H1 (cell line): Measurements from ENCODE around the gene ARHGAP15. TPM values are rescaled to one million over a fixed set of nuclear protein-coding genes. Genes with fewer than 3 reads are reported as not detected.

Source experiments
- CTCF ChIA-PET: fragments of 300-600 bp; sonication (Branson Sonifier 250); formaldehyde crosslinking; loops from one replicate; lab custom pipeline; 2021; ENCODE audit not compliant: partially characterized antibody; lab: Charles Lee
- POLR2A ChIA-PET: fragments of 300-600 bp; sonication (Branson Sonifier 250); formaldehyde crosslinking; loops from one replicate; lab custom pipeline; 2021; ENCODE audit warnings: inconsistent platforms; ENCODE audit not compliant: partially characterized antibody; lab: Charles Lee
- DNase-seq, 2 experiments: peaks; one replicate each; pipeline versions ENCODE4 v3.0.0 to v3.0.0-alpha.2; 2010 to 2022; ENCODE audit warnings: low spot score in 2 of 2, low read depth in 1 of 2, mixed read lengths in 1 of 2
- FAIRE-seq: peaks from 2 replicates; lab custom pipeline; 2011; peaks lifted over from hg19 to GRCh38; lab: Jason Lieb, UNC
- H2AFZ ChIP-seq: 2 replicates; pipeline ENCODE4 v1.8.1; 2012; ENCODE audit warnings: low read length, inconsistent platforms
- H2AK5ac ChIP-seq: 2 replicates; pipeline ENCODE4 v1.6.1; 2013; ENCODE audit warnings: low read depth, low read length
- H2BK120ac ChIP-seq: replicated peaks from 2 replicates; pipeline ENCODE3; 2013; ENCODE audit warnings: low read depth, low read length, inconsistent platforms
- H2BK12ac ChIP-seq: 2 replicates; pipeline ENCODE4 v1.6.1; 2013; ENCODE audit warnings: low read depth, low read length
- H2BK15ac ChIP-seq: 2 replicates; pipeline ENCODE4 v1.6.1; 2013; ENCODE audit warnings: low read length
- H2BK20ac ChIP-seq: 2 replicates; pipeline ENCODE4 v1.6.1; 2013; ENCODE audit warnings: low read length
- H2BK5ac ChIP-seq: 2 replicates; pipeline ENCODE4 v1.6.1; 2013; ENCODE audit warnings: low read depth, low read length
- H3K14ac ChIP-seq: 2 replicates; pipeline ENCODE4 v1.6.1; 2013; ENCODE audit warnings: inconsistent platforms; ENCODE audit not compliant: insufficient read length
- H3K18ac ChIP-seq: 2 replicates; pipeline ENCODE4 v1.6.1; 2013; ENCODE audit warnings: low read length; ENCODE audit errors: extremely low read depth
- H3K23ac ChIP-seq: 2 replicates; pipeline ENCODE4 v1.6.1; 2013; ENCODE audit warnings: inconsistent platforms; ENCODE audit not compliant: insufficient read length
- H3K23me2 ChIP-seq: 2 replicates; pipeline ENCODE4 v1.6.1; 2013; ENCODE audit warnings: low read depth, low read length
- H3K27ac ChIP-seq: 2 replicates; pipeline ENCODE4 v1.6.1; 2011; ENCODE audit warnings: low read depth, low read length, inconsistent platforms
- H3K27me3 ChIP-seq, 4 experiments: replicated peaks in 1 of 4; 1 replicate in 1 of 4; 2 replicates in 3 of 4; pipeline versions ENCODE4 v1.6.1 to v1.8.1; 2011 to 2013; ENCODE audit warnings: low read length in 3 of 4, mild to moderate bottlenecking in 3 of 4, inconsistent platforms in 2 of 4, mixed read lengths in 2 of 4, moderate library complexity in 1 of 4; ENCODE audit not compliant: control insufficient read depth in 3 of 4, insufficient read depth in 3 of 4; ENCODE audit errors: extremely low read depth in 1 of 4
- H3K36me3 ChIP-seq, 4 experiments: 2 replicates each; pipeline versions ENCODE4 v1.6.1 to v1.8.1; 2011 to 2013; ENCODE audit warnings: mild to moderate bottlenecking in 4 of 4, low read length in 3 of 4, moderate library complexity in 2 of 4, control low read depth in 1 of 4, inconsistent platforms in 1 of 4; ENCODE audit not compliant: insufficient read depth in 4 of 4, control insufficient read depth in 2 of 4
- H3K4ac ChIP-seq: replicated peaks from 2 replicates; pipeline ENCODE3; 2013; ENCODE audit warnings: low read length, low read depth, mixed read lengths, inconsistent platforms; ENCODE audit not compliant: insufficient read length
- H3K4me1 ChIP-seq, 4 experiments: replicated peaks in 1 of 4; 1 replicate in 1 of 4; 2 replicates in 3 of 4; pipeline versions ENCODE4 v1.6.1 to v1.8.1; 2011 to 2013; ENCODE audit warnings: low read length in 3 of 4, inconsistent platforms in 2 of 4, mixed read lengths in 1 of 4; ENCODE audit not compliant: insufficient read depth in 4 of 4, control insufficient read depth in 3 of 4
- H3K4me2 ChIP-seq, 2 experiments: 2 replicates each; pipeline versions ENCODE4 v1.6.1 to v1.8.1; 2011 to 2013; ENCODE audit warnings: low read depth in 2 of 2, low read length in 2 of 2, control low read depth in 1 of 2, inconsistent platforms in 1 of 2, mild to moderate bottlenecking in 1 of 2; ENCODE audit not compliant: insufficient read depth in 1 of 2
- H3K4me3 ChIP-seq, 4 experiments: fragments of 200-600, 300-600 bp in 1 of 4; sonication (generic), shearing (Covaris generic), sonication (Bioruptor Twin) in 1 of 4; 2 replicates each; pipeline versions ENCODE4 v1.5.1 to v1.8.1; 2011 to 2016; ENCODE audit warnings: low read length in 4 of 4, low read depth in 3 of 4, control low read depth in 2 of 4, inconsistent platforms in 2 of 4, mild to moderate bottlenecking in 2 of 4, mixed read lengths in 1 of 4, moderate library complexity in 1 of 4; ENCODE audit not compliant: insufficient read depth in 2 of 4; ENCODE audit errors: extremely low read depth in 1 of 4
- H3K56ac ChIP-seq: replicated peaks from 2 replicates; pipeline ENCODE3; 2013; ENCODE audit warnings: low read depth, mild to moderate bottlenecking, mixed read lengths, low read length, inconsistent platforms; ENCODE audit not compliant: insufficient read length
- H3K79me1 ChIP-seq: 2 replicates; pipeline ENCODE4 v1.6.1; 2013; ENCODE audit warnings: low read depth, low read length, control low read depth
- H3K79me2 ChIP-seq, 2 experiments: 2 replicates each; pipeline versions ENCODE4 v1.6.1 to v1.8.1; 2012 to 2013; ENCODE audit warnings: low read length in 2 of 2, mild to moderate bottlenecking in 2 of 2, inconsistent platforms in 1 of 2; ENCODE audit not compliant: insufficient read depth in 2 of 2, control insufficient read depth in 1 of 2
- H3K9ac ChIP-seq, 4 experiments: replicated peaks in 1 of 4; 1 replicate in 1 of 4; 2 replicates in 3 of 4; pipeline versions ENCODE4 v1.6.1 to v1.8.1; 2011 to 2013; ENCODE audit warnings: low read depth in 3 of 4, low read length in 3 of 4, control low read depth in 2 of 4, mild to moderate bottlenecking in 2 of 4, moderate library complexity in 2 of 4, inconsistent platforms in 1 of 4; ENCODE audit errors: extremely low read depth in 1 of 4
- H3K9me3 ChIP-seq, 2 experiments: 2 replicates each; pipeline versions ENCODE4 v1.6.1 to v1.8.1; 2012 to 2013; ENCODE audit warnings: mild to moderate bottlenecking in 2 of 2, moderate library complexity in 2 of 2, control low read depth in 1 of 2, inconsistent platforms in 1 of 2, low read depth in 1 of 2, low read length in 1 of 2, mixed read lengths in 1 of 2; ENCODE audit not compliant: insufficient read depth in 2 of 2
- H4K20me1 ChIP-seq, 2 experiments: replicated peaks in 1 of 2; 2 replicates each; pipeline versions ENCODE3 to v1.8.1; 2011 to 2013; ENCODE audit warnings: inconsistent platforms in 2 of 2, low read length in 2 of 2, mild to moderate bottlenecking in 1 of 2; ENCODE audit not compliant: insufficient read depth in 2 of 2, control insufficient read depth in 1 of 2
- H4K5ac ChIP-seq: 2 replicates; pipeline ENCODE4 v1.6.1; 2013; ENCODE audit warnings: low read length, low read depth, mixed read lengths, inconsistent platforms; ENCODE audit not compliant: insufficient read length
- H4K8ac ChIP-seq: 2 replicates; pipeline ENCODE4 v1.8.0; 2013; ENCODE audit warnings: mild to moderate bottlenecking, moderate library complexity, low read length, inconsistent platforms; ENCODE audit not compliant: insufficient read depth; ENCODE audit errors: extremely low read depth
- H4K91ac ChIP-seq: replicated peaks from 2 replicates; pipeline ENCODE3; 2013; ENCODE audit warnings: low read length, mixed read lengths, inconsistent platforms; ENCODE audit not compliant: insufficient read length
- ASH2L ChIP-seq: fragments of 200-600, 300-600 bp; sonication (generic); IDR thresholded peaks from one replicate; pipeline ENCODE4 v1.7.1; 2017; ENCODE audit warnings: low read length
- ATF2 ChIP-seq: IDR thresholded peaks from 2 replicates; pipeline ENCODE4 v1.6.1; 2012; ENCODE audit warnings: low read length, inconsistent platforms
- BACH1 ChIP-seq: IDR thresholded peaks from 2 replicates; pipeline ENCODE4 v1.6.1; 2012; ENCODE audit warnings: low read length, improper control_type of control experiment
- BRCA1 ChIP-seq: IDR thresholded peaks from 2 replicates; pipeline ENCODE4 v1.6.1; 2012; ENCODE audit warnings: low read depth, low read length, improper control_type of control experiment
- CEBPB ChIP-seq: IDR thresholded peaks from 2 replicates; pipeline ENCODE4 v1.6.1; 2012; ENCODE audit warnings: low read depth, low read length
- JUN ChIP-seq: IDR thresholded peaks from 2 replicates; pipeline ENCODE4 v1.6.1; 2011; ENCODE audit warnings: low read depth, mild to moderate bottlenecking, improper control_type of control experiment, low read length
- JUND ChIP-seq: IDR thresholded peaks from 2 replicates; pipeline ENCODE4 v1.6.1; 2011; ENCODE audit warnings: mild to moderate bottlenecking, improper control_type of control experiment, low read length
- NRF1 ChIP-seq: IDR thresholded peaks from 2 replicates; pipeline ENCODE4 v1.6.1; 2011; ENCODE audit warnings: mild to moderate bottlenecking, low read depth, low read length, improper control_type of control experiment
- POLR2AphosphoS5 ChIP-seq: IDR thresholded peaks from 2 replicates; pipeline ENCODE4 v1.6.1; 2011; ENCODE audit warnings: low read depth, low read length
- RBBP5 ChIP-seq: IDR thresholded peaks from 2 replicates; pipeline ENCODE4 v1.7.1; 2012; ENCODE audit warnings: low read depth, mild to moderate bottlenecking, inconsistent platforms, low read length, moderate library complexity, borderline replicate concordance
- RNF2 ChIP-seq: fragments of 200-900, 300-1000 bp; sonication (generic); IDR thresholded peaks from 2 replicates; pipeline ENCODE4 v1.7.1; 2016; ENCODE audit warnings: borderline replicate concordance, low read depth, mild to moderate bottlenecking, antibody characterized with exemption, low read length; ENCODE audit not compliant: poor library complexity, severe bottlenecking; ENCODE audit errors: missing control alignments
- SIRT6 ChIP-seq: IDR thresholded peaks from one replicate; pipeline ENCODE4 v1.7.1; 2012; ENCODE audit warnings: low read length, inconsistent platforms
- SIX5 ChIP-seq: IDR thresholded peaks from 2 replicates; pipeline ENCODE4 v1.6.1; 2011; ENCODE audit warnings: mild to moderate bottlenecking, low read depth, low read length
- SP1 ChIP-seq: IDR thresholded peaks from 2 replicates; pipeline ENCODE4 v1.6.1; 2011; ENCODE audit warnings: low read depth, low read length
- SP4 ChIP-seq: IDR thresholded peaks from 2 replicates; pipeline ENCODE4 v1.6.1; 2012; ENCODE audit warnings: low read length, inconsistent platforms
- WGBS, 2 experiments: shearing (Covaris generic) in 1 of 2; methylation state at CpG; one replicate each; pipeline versions ENCODE4 v1.1.6 to v1.1.7; 2013 to 2015; ENCODE audit warnings: low lambda C conversion rate in 2 of 2, mixed read lengths in 2 of 2, inconsistent platforms in 1 of 2, low coverage in 1 of 2, missing lambda C conversion rate in 1 of 2; ENCODE audit not compliant: insufficient replicate concordance in 2 of 2, insufficient coverage in 1 of 2, insufficient read length in 1 of 2; ENCODE audit errors: extremely low coverage in 1 of 2, missing lambda C conversion rate in 1 of 2; 5-methylcytosine and 5-hydroxymethylcytosine counted together
- polyA plus RNA-seq, 7 experiments: library from polyadenylated mRNA; depleted of rRNA in 3 of 7; stranded (reverse) in 5 of 7; unstranded in 2 of 7; fragments of >200 nt in 5 of 7; fragments of 200-250 nt in 2 of 7; gene quantifications; 1 replicate in 5 of 7; 2 replicates in 1 of 7; 4 replicates in 1 of 7; pipeline versions ENCODE4 v1.2.1 to v1.2.3, GENCODE V29; 2011 to 2013; ENCODE audit warnings: missing spikeins in 2 of 7, mixed read lengths in 2 of 7
- total RNA-seq: library from RNA; stranded (reverse); fragmentation: NEBNext Ultra II Directional; extraction: Animal tissue kit (Norgen Biotek cat#: 25700); gene quantifications from 2 replicates; pipeline ENCODE4 v1.2.1, GENCODE V29; 2021

Gene ARHGAP15
- total and polyA plus RNA-seq, 2 of the 8 experiments (the other 6 are each of a cell fraction or from before 2014, with no cell fraction given) = not detected

- Histone ChIP-seq H2AFZ (no peak overlapping the region), H3K23me2 (no peaks in the 10 kb centered on the region), H3K27ac (no peak overlapping the region), H3K4me3 (no peak overlapping the region), H3K9me3 (no peaks in the 10 kb centered on the region), H3K27me3 (no peaks in the 10 kb centered on the region), H3K14ac (no peak overlapping the region), H3K4me1 (no peaks in the 10 kb centered on the region), H2BK120ac (no peak overlapping the region), H3K9ac (no peak overlapping the region), H4K5ac (no peak overlapping the region), H3K18ac (no peak overlapping the region), H2AK5ac (no peak overlapping the region), H3K36me3 (no peaks in the 10 kb centered on the region), H3K4ac (no peak overlapping the region), H3K79me1 (no peaks in the 10 kb centered on the region), H4K8ac (no peak overlapping the region), H3K56ac (no peak overlapping the region), H4K20me1 (no peaks in the 10 kb centered on the region), H2BK15ac (no peak overlapping the region), H4K91ac (no peak overlapping the region), H2BK20ac (no peak overlapping the region), H2BK12ac (no peak overlapping the region), H3K23ac (no peak overlapping the region), H2BK5ac (no peak overlapping the region), H3K4me2 (no peak overlapping the region), H3K79me2 (no peaks in the 10 kb centered on the region)
- ChIA-PET CTCF (interaction anchor here (0.6 to 1.2 kb wide), 2 partner anchors 9 to 295 kb away, joined by 3 read pairs; no protein-coding TSS in a partner anchor), POLR2A (no interaction called here)
- FAIRE-seq (no peak), DNase-seq (no peak)
- WGBS, 2 experiments = 88% methylated on average over 3 of the region's 3 CpGs; no CpG with 5 or more reads in 1 of the 2 experiments
- TF ChIP-seq BACH1 (no peak), RNF2 (no peak), JUND (no peak), NRF1 (no peak), ASH2L (no peak), BRCA1 (no peak), JUN (no peak), SIRT6 (no peak), POLR2AphosphoS5 (no peak), RBBP5 (no peak), SIX5 (no peak), ATF2 (no peak), SP1 (no peak), CEBPB (no peak), SP4 (no peak)
Measured at GRCh38 chr2:143422681-143423080, 293.5 kb downstream of the ARHGAP15 start.
